ENCODE results near the gene WBP2. TPM values are rescaled to one million over a fixed set of nuclear protein-coding genes. Genes with fewer than 3 reads are reported as not detected.

The WBP2 gene
- total and polyA plus RNA-seq, 2 of the 13 experiments (the other 11 are each of a cell fraction or from before 2014, with no cell fraction given): 29.2 to 29.5 TPM

- no peak; the same call in 1 of the 2 replicates for TF ChIP-seq ZNF280D (CRISPR knock-in tag; IDR thresholded peaks at IDR 0.05)
- TF ChIP-seq SIN3A (IDR thresholded peaks at IDR 0.05; ENCODE audit: borderline replicate concordance, low read depth, low read length): peak; percentile 56; the same call in 1 of the 2 replicates
- TF ChIP-seq TSC22D2 (CRISPR knock-in tag; IDR thresholded peaks at IDR 0.05; ENCODE audit: borderline replicate concordance): peak; percentile 52; the same call in 1 of the 2 replicates
- TF ChIP-seq MXD3 (CRISPR knock-in tag; IDR thresholded peaks at IDR 0.05): peak; percentile 23; the same call in 1 of the 2 replicates
- TF ChIP-seq KDM2A (CRISPR knock-in tag; IDR thresholded peaks at IDR 0.05; ENCODE audit: borderline replicate concordance, low read depth): peak; percentile 36; the same call in 1 of the 2 replicates
- TF ChIP-seq ATF5 (CRISPR knock-in tag; IDR thresholded peaks at IDR 0.05; ENCODE audit: low read depth): no peak
- TF ChIP-seq BRF2 (CRISPR knock-in tag; IDR thresholded peaks at IDR 0.05): no peak; the same call in 1 of the 2 replicates
- no peak for TF ChIP-seq ZNF577 (CRISPR knock-in tag; IDR thresholded peaks at IDR 0.05; ENCODE audit: borderline replicate concordance, low read depth)
- no peak for TF ChIP-seq ZNF383 (CRISPR knock-in tag; IDR thresholded peaks at IDR 0.05; ENCODE audit: borderline replicate concordance)
- no peak; the same call in 1 of the 2 replicates for TF ChIP-seq ZNF260 (CRISPR knock-in tag; IDR thresholded peaks at IDR 0.05; ENCODE audit: borderline replicate concordance, low read depth)
- no peak for TF ChIP-seq EZH2 (conservative IDR thresholded peaks at IDR 0.05; ENCODE audit: low read depth, low read length)
- no peak for TF ChIP-seq MBNL3 (CRISPR knock-in tag; conservative IDR thresholded peaks at IDR 0.05)
- TF ChIP-seq KDM5B (CRISPR knock-in tag; IDR thresholded peaks at IDR 0.05; ENCODE audit: borderline replicate concordance): no peak; the same call in 1 of the 2 replicates
- no peak for TF ChIP-seq GMEB2 (CRISPR knock-in tag; IDR thresholded peaks at IDR 0.05; ENCODE audit: low read depth)
- no peak for TF ChIP-seq REXO4 (CRISPR knock-in tag; IDR thresholded peaks at IDR 0.05; ENCODE audit: borderline replicate concordance)
- 0 out of 2 replicates have a peak, but pooled peaks have one; percentile 71 for TF ChIP-seq SNAI1 (CRISPR knock-in tag; IDR thresholded peaks at IDR 0.05; ENCODE audit: borderline replicate concordance)
- TF ChIP-seq SAP130 (CRISPR knock-in tag; IDR thresholded peaks at IDR 0.05; ENCODE audit: low read depth): peak; percentile 80
- peak; percentile 84 for TF ChIP-seq GATAD2A (CRISPR knock-in tag; IDR thresholded peaks at IDR 0.05)
- TF ChIP-seq CREBL2 (CRISPR knock-in tag; IDR thresholded peaks at IDR 0.05; ENCODE audit: borderline replicate concordance): no peak
Measured at GRCh38 chr17:75891605-75892555, 36.7 kb upstream of the WBP2 start (continued).

Data from HepG2 (cell line).